ENCODE results near the gene NWD2.

The NWD2 gene

GRCh38 chr4:37437163-37437562 lies 192.6 kb downstream of the NWD2 start:
- no peak overlapping the region for H3K4me3 ChIP-seq (ENCODE audit: low read depth, low read length)

- H3K4me3 ChIP-seq (ENCODE audit: low read depth, low read length), result no peak overlapping the region
Measured at GRCh38 chr4:37438564-37439279, 194.2 kb downstream of the NWD2 start.

- H3K4me3 ChIP-seq (ENCODE audit: low read depth, low read length), result no peak overlapping the region
Measured at GRCh38 chr4:37439809-37440474, 195.4 kb downstream of the NWD2 start.

- H3K4me3 ChIP-seq (ENCODE audit: low read depth, low read length), result no peak overlapping the region
Measured at GRCh38 chr4:37440501-37440900, 196.0 kb downstream of the NWD2 start.

- no peak overlapping the region for H3K4me3 ChIP-seq (ENCODE audit: low read depth, low read length)
Measured at GRCh38 chr4:37441231-37442061, 196.9 kb downstream of the NWD2 start.

- no peak overlapping the region for H3K4me3 ChIP-seq (ENCODE audit: low read depth, low read length)
Measured at GRCh38 chr4:37442062-37442323, 197.4 kb downstream of the NWD2 start.

- H3K4me3 ChIP-seq (ENCODE audit: low read depth, low read length), result no peak overlapping the region
Measured at GRCh38 chr4:37443137-37443536, 198.6 kb downstream of the NWD2 start.

GRCh38 chr4:37445023-37445422 lies 200.5 kb downstream of the NWD2 start:
- no peak overlapping the region for H3K4me3 ChIP-seq (ENCODE audit: low read depth, low read length)

- no peak overlapping the region for H3K4me3 ChIP-seq (ENCODE audit: low read depth, low read length)
Measured at GRCh38 chr4:37446016-37446415, 201.5 kb downstream of the NWD2 start.

GRCh38 chr4:37447886-37448285 lies 203.3 kb downstream of the NWD2 start:
- H3K4me3 ChIP-seq (ENCODE audit: low read depth, low read length), result no peak overlapping the region

- no peak overlapping the region for H3K4me3 ChIP-seq (ENCODE audit: low read depth, low read length)
Measured at GRCh38 chr4:37450309-37450708, 205.8 kb downstream of the NWD2 start.

- H3K4me3 ChIP-seq (ENCODE audit: low read depth, low read length), result no peak overlapping the region
Measured at GRCh38 chr4:37450911-37451310, 206.4 kb downstream of the NWD2 start.

- H3K4me3 ChIP-seq (ENCODE audit: low read depth, low read length), result no peak overlapping the region
Measured at GRCh38 chr4:37451656-37452055, 207.1 kb downstream of the NWD2 start.

- peak overlapping the region; percentile 49 for H3K4me3 ChIP-seq (ENCODE audit: low read depth, low read length)
Measured at GRCh38 chr4:37452952-37453280, 208.4 kb downstream of the NWD2 start.

GRCh38 chr4:37453281-37453998 lies 208.9 kb downstream of the NWD2 start:
- H3K4me3 ChIP-seq (ENCODE audit: low read depth, low read length), result peak overlapping the region; percentile 49

- H3K4me3 ChIP-seq (ENCODE audit: low read depth, low read length), result peak overlapping the region; percentile 30
Measured at GRCh38 chr4:37453999-37454800, 209.7 kb downstream of the NWD2 start.

- no peak overlapping the region for H3K4me3 ChIP-seq (ENCODE audit: low read depth, low read length)
Measured at GRCh38 chr4:37455301-37456131, 211.0 kb downstream of the NWD2 start.

- H3K4me3 ChIP-seq (ENCODE audit: low read depth, low read length), result no peak overlapping the region
Measured at GRCh38 chr4:37461801-37462200, 217.3 kb downstream of the NWD2 start.

GRCh38 chr4:37463033-37463856 lies 218.7 kb downstream of the NWD2 start:
- H3K4me3 ChIP-seq (ENCODE audit: low read depth, low read length), result no peak overlapping the region

Measured in iPS-11a (cell line).